Measurements from ENCODE around the gene SLC23A2.
"Not testable (repeated sequence)": the region's sequence is repeated elsewhere in the genome, so short reads cannot be mapped to it uniquely, and the experiment has no call there.

SLC23A2 gene

DNA sequence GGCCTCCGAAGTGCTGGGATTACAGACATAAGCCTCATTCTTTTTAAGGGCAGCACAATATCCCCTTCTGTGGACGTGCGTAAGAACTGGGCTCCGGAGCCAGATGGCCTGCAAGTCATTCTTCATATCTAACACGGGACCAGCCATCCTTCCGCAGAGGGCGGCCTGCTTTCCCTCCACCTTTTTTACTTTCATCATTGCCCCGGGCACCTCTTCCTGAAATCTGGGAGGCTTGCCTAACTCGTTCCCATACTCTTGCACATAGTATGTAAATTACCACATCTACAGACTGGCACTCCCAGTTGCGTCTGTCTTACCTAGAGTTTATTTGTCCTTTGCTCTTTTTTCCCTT lies 29.9 kb upstream of the SLC23A2 start:
- TF ChIP-seq L3MBTL2 (conservative IDR thresholded peaks at IDR 0.05) (no peak), HDGF (IDR thresholded peaks at IDR 0.05; ENCODE audit: borderline replicate concordance) (no peak), FOXK2 (IDR thresholded peaks at IDR 0.05) (no peak), SP1 (IDR thresholded peaks at IDR 0.05) (no peak)
- POLR2A ChIA-PET = no interaction called here
- CTCF ChIA-PET = no interaction called here
- DNase-seq (ENCODE audit: extremely low spot score) = no peak

DNA sequence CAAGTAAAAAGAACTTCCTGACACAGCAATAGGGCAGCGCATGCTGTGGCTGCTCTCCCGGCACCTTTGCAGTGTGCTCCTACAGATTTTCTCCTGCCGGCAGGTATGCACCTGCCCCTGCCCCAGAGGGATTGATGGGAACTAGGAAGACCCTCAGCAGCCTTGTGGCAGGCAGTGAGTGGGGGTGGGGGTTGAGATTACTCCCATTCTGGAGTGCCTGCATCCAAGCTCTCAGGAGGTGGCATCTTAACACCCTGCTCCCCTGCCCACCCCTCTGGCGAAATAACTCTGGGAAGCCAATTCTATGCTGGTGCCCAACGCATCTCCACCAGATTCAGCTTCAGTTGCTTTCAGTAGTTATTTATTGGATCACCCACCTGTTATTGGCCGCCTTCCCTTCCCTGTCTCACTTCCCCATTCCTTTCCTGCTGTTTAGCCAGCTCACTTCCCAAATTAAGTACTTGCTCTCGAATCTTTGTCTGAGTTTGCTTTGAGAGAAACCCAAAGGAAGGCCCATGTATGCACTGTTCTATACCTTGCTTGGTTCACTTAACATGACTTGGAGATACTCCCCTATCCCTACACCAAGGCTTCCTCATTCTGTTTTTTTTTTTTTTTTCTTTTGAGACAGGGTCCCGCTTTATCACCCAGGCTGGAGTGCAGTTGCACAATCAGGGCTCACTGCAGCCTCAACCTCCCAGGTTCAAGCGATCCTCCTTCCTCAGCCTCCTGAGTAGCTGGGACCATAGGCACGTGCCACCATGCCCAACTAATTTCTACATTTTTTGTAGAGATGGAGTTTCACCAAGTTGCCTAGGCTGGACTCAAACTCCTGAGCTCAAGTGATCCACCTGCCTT lies 29.3 kb upstream of the SLC23A2 start:
- CTCF ChIA-PET = no interaction called here
- POLR2A ChIA-PET = no interaction called here
- TF ChIP-seq TARDBP (IDR thresholded peaks at IDR 0.05) = no peak
- no peak for TF ChIP-seq ZNF384 (IDR thresholded peaks at IDR 0.05)
- no peak for TF ChIP-seq NFRKB (IDR thresholded peaks at IDR 0.05)
- no peak for TF ChIP-seq SP1 (IDR thresholded peaks at IDR 0.05)
- TF ChIP-seq SUZ12 (IDR thresholded peaks at IDR 0.05) = no peak
- TF ChIP-seq BHLHE40 (IDR thresholded peaks at IDR 0.05; ENCODE audit: borderline replicate concordance) = no peak
- DNase-seq (ENCODE audit: extremely low spot score) = no peak

DNA sequence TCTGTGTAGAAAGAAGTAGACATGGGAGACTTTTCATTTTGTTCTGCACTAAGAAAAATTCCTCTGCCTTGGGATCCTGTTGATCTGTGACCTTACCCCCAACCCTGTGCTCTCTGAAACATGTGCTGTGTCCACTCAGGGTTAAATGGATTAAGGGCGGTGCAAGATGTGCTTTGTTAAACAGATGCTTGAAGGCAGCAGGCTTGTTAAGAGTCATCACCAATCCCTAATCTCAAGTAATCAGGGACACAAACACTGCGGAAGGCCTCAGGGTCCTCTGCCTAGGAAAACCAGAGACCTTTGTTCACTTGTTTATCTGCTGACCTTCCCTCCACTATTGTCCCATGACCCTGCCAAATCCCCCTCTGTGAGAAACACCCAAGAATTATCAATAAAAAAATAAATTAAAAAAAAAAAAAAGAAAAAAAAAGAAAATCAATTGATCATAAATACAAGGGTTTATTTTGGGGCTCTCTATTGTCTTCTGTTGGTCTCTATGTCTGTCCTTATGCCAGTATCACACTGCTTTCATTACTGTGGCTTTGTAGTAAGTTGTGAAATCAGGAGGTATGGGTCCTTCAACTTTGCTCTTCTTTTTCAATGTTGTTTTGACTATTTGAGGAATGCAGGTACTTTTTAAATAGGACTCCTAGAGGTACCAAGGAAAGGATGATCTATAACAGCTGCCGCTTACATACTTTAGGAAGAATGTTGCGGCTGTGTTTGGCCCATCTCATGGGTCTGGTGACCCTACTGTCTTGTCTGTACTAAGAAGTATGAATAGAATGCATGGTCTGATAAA lies 27.1 kb upstream of the SLC23A2 start:
- CTCF ChIA-PET; DNase-seq (ENCODE audit: extremely low spot score); POLR2A ChIA-PET: not testable (repeated sequence)

GRCh38 chr20:5024982-5025381 lies 23.7 kb upstream of the SLC23A2 start:
- DNase-seq (ENCODE audit: extremely low spot score) = no peak

DNA sequence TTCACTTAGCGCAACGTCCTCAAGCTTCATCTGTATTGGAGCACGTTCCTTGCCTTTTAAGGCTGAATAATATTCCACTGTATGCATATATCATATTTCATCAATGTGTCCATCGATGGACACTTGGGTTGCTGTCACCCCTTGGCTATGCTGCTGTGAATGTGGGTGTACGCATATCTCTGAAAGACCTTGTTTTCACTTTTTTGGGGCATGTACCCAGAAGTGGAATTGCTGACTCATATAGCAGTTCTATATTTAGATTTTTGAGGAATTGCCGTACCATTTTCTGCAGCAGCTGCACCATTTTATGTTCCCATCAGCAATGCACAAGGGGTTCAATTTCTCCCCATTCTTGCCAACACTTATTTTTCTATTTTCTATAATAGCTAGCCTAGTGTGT lies 22.8 kb upstream of the SLC23A2 start:
- POLR2A ChIA-PET = no interaction called here
- CTCF ChIA-PET = no interaction called here

More at GRCh38 chr20:5024982-5025381, 23.7 kb upstream of the SLC23A2 start:
- ChIA-PET POLR2A (interaction anchor here (0.5 kb wide), 1 partner anchor 58 kb away, joined by 3 read pairs; no protein-coding TSS in a partner anchor), CTCF (no interaction called here)
- TF ChIP-seq BHLHE40 (IDR thresholded peaks at IDR 0.05; ENCODE audit: borderline replicate concordance) (no peak), ELF4 (IDR thresholded peaks at IDR 0.05) (no peak), ZNF384 (IDR thresholded peaks at IDR 0.05) (no peak), ARNT (IDR thresholded peaks at IDR 0.05) (no peak), HDGF (IDR thresholded peaks at IDR 0.05; ENCODE audit: borderline replicate concordance) (no peak), CTBP1 (IDR thresholded peaks at IDR 0.05; ENCODE audit: borderline replicate concordance) (no peak), L3MBTL2 (conservative IDR thresholded peaks at IDR 0.05) (no peak), SUZ12 (IDR thresholded peaks at IDR 0.05) (no peak), FOXA1 (IDR thresholded peaks at IDR 0.05) (no peak), TARDBP (IDR thresholded peaks at IDR 0.05) (no peak), FOXM1 (IDR thresholded peaks at IDR 0.05; ENCODE audit: borderline replicate concordance) (no peak)

GRCh38 chr20:5023171-5023570 lies 21.9 kb upstream of the SLC23A2 start:
- DNase-seq (ENCODE audit: extremely low spot score); POLR2A ChIA-PET; CTCF ChIA-PET: not testable (repeated sequence)

More for the DNA sequence above, 22.8 kb upstream of the SLC23A2 start:
- no peak for DNase-seq (ENCODE audit: extremely low spot score)
- TF ChIP-seq, protein P1, sequence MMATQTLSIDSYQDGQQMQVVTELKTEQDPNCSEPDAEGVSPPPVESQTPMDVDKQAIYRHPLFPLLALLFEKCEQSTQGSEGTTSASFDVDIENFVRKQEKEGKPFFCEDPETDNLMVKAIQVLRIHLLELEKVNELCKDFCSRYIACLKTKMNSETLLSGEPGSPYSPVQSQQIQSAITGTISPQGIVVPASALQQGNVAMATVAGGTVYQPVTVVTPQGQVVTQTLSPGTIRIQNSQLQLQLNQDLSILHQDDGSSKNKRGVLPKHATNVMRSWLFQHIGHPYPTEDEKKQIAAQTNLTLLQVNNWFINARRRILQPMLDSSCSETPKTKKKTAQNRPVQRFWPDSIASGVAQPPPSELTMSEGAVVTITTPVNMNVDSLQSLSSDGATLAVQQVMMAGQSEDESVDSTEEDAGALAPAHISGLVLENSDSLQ (IDR thresholded peaks at IDR 0.05) = no peak
- TF ChIP-seq SP1 (IDR thresholded peaks at IDR 0.05) (no peak), LEF1 (IDR thresholded peaks at IDR 0.05; ENCODE audit: borderline replicate concordance) (no peak), FOXA1 (IDR thresholded peaks at IDR 0.05) (no peak), FOXM1 (IDR thresholded peaks at IDR 0.05; ENCODE audit: borderline replicate concordance) (no peak), FOXK2 (IDR thresholded peaks at IDR 0.05) (no peak), BHLHE40 (IDR thresholded peaks at IDR 0.05; ENCODE audit: borderline replicate concordance) (no peak), NFRKB (IDR thresholded peaks at IDR 0.05) (no peak), ZNF384 (IDR thresholded peaks at IDR 0.05) (no peak), HDGF (IDR thresholded peaks at IDR 0.05; ENCODE audit: borderline replicate concordance) (no peak), ARNT (IDR thresholded peaks at IDR 0.05) (no peak), CTBP1 (IDR thresholded peaks at IDR 0.05; ENCODE audit: borderline replicate concordance) (no peak)

DNA sequence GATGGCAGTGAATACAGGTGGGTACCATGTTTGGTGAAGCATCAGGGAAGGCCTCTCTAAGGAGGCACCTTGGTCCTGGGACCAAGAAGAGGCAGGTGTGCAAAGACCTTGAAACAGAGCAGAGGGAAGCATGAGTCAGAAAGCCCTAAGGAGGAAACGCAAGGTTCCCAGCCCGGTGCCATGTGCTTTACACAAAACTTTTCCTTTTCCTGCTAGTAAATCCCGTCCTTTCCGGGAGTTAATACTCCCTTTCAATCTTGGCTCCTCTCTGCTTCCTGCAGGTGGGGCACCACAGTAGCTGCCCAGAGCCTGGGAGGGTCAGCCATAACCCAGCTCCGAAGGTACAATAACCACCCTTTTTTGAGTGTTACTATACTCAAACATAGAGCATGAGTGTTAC lies 19.4 kb upstream of the SLC23A2 start:
- ChIA-PET POLR2A (no interaction called here), CTCF (no interaction called here)
- TF ChIP-seq NFRKB (IDR thresholded peaks at IDR 0.05) (no peak), HDGF (IDR thresholded peaks at IDR 0.05; ENCODE audit: borderline replicate concordance) (no peak), ARNT (IDR thresholded peaks at IDR 0.05) (no peak), SUZ12 (IDR thresholded peaks at IDR 0.05) (no peak), LEF1 (IDR thresholded peaks at IDR 0.05; ENCODE audit: borderline replicate concordance) (no peak), FOXK2 (IDR thresholded peaks at IDR 0.05) (no peak), ZNF384 (IDR thresholded peaks at IDR 0.05) (no peak), ELF4 (IDR thresholded peaks at IDR 0.05) (no peak), CTBP1 (IDR thresholded peaks at IDR 0.05; ENCODE audit: borderline replicate concordance) (no peak), SP1 (IDR thresholded peaks at IDR 0.05) (no peak), BHLHE40 (IDR thresholded peaks at IDR 0.05; ENCODE audit: borderline replicate concordance) (no peak), L3MBTL2 (conservative IDR thresholded peaks at IDR 0.05) (no peak), FOXM1 (IDR thresholded peaks at IDR 0.05; ENCODE audit: borderline replicate concordance) (no peak), FOXA1 (IDR thresholded peaks at IDR 0.05) (no peak), TARDBP (IDR thresholded peaks at IDR 0.05) (no peak)
- TF ChIP-seq, protein P1 (IDR thresholded peaks at IDR 0.05) = no peak
- DNase-seq (ENCODE audit: extremely low spot score) = no peak
